Keratinocyte (primary cell): ENCODE data around the gene LMO7. TPM values are rescaled to one million over a fixed set of nuclear protein-coding genes. Genes with fewer than 3 reads are reported as not detected.

ENCODE experiments used
- DNase-seq: peaks from one replicate; pipeline ENCODE4 v3.0.0-alpha.2; 2011; ENCODE audit warnings: low read depth, missing footprints, low spot score
- FAIRE-seq: peaks from 2 replicates; lab custom pipeline; 2011; peaks lifted over from hg19 to GRCh38; lab: Jason Lieb, UNC
- H2AFZ ChIP-seq: 2 replicates; pipeline ENCODE4 v1.6.0; 2012; ENCODE audit warnings: low read length, control low read depth, inconsistent platforms; ENCODE audit not compliant: control insufficient read depth
- H3K27ac ChIP-seq: 2 replicates; pipeline ENCODE4 v1.5.1; 2011; ENCODE audit warnings: low read length; ENCODE audit not compliant: control insufficient read depth, insufficient read depth
- H3K27me3 ChIP-seq: 3 replicates; pipeline ENCODE4 v1.6.0; 2011; ENCODE audit warnings: low read length; ENCODE audit not compliant: control insufficient read depth, insufficient read depth; ENCODE audit errors: extremely low read depth
- H3K36me3 ChIP-seq, 2 experiments: 2 replicates in 1 of 2; 3 replicates in 1 of 2; pipeline ENCODE4 v1.5.1; 2011; ENCODE audit warnings: low read length in 2 of 2, mild to moderate bottlenecking in 1 of 2; ENCODE audit not compliant: control insufficient read depth in 2 of 2, insufficient read depth in 2 of 2; ENCODE audit errors: extremely low read depth in 1 of 2
- H3K4me1 ChIP-seq: 3 replicates; pipeline ENCODE4 v1.5.1; 2011; ENCODE audit warnings: low read length; ENCODE audit not compliant: control insufficient read depth, insufficient read depth; ENCODE audit errors: extremely low read depth
- H3K4me2 ChIP-seq: 3 replicates; pipeline ENCODE4 v1.6.0; 2011; ENCODE audit warnings: low read depth, low read length; ENCODE audit not compliant: control insufficient read depth, insufficient read depth; ENCODE audit errors: extremely low read depth
- H3K4me3 ChIP-seq, 3 experiments: fragments of 200-600 bp in 1 of 3; sonication (generic) in 1 of 3; 2 replicates in 2 of 3; 3 replicates in 1 of 3; pipeline ENCODE4 v1.5.1; 2011 to 2016; ENCODE audit warnings: low read length in 3 of 3, mild to moderate bottlenecking in 3 of 3, control low read depth in 2 of 3, inconsistent platforms in 1 of 3, low read depth in 1 of 3, mixed read lengths in 1 of 3, mixed run types in 1 of 3, moderate library complexity in 1 of 3; ENCODE audit not compliant: control insufficient read depth in 2 of 3, insufficient read depth in 2 of 3; ENCODE audit errors: extremely low read depth in 1 of 3
- H3K79me2 ChIP-seq: 2 replicates; pipeline ENCODE4 v1.6.0; 2012; ENCODE audit warnings: low read length; ENCODE audit not compliant: control insufficient read depth, insufficient read depth
- H3K9ac ChIP-seq: 3 replicates; pipeline ENCODE4 v1.6.0; 2011; ENCODE audit warnings: low read length; ENCODE audit not compliant: control insufficient read depth, insufficient read depth; ENCODE audit errors: extremely low read depth
- H3K9me1 ChIP-seq: 3 replicates; pipeline ENCODE4 v1.6.0; 2011; ENCODE audit warnings: low read length; ENCODE audit not compliant: control insufficient read depth, insufficient read depth; ENCODE audit errors: extremely low read depth
- H3K9me3 ChIP-seq: 2 replicates; pipeline ENCODE4 v1.5.1; 2012; ENCODE audit warnings: low read depth, low read length; ENCODE audit not compliant: control insufficient read depth
- H4K20me1 ChIP-seq: 3 replicates; pipeline ENCODE4 v1.6.0; 2011; ENCODE audit warnings: low read length; ENCODE audit not compliant: control insufficient read depth, insufficient read depth; ENCODE audit errors: extremely low read depth
- EZH2 ChIP-seq: IDR thresholded peaks from one replicate; pipeline ENCODE4 v1.6.1; 2012; ENCODE audit warnings: inconsistent platforms, mild to moderate bottlenecking, low read length, moderate library complexity
- dilution Hi-C: fragments of 300-500 bp; cut with MboI; formaldehyde crosslinking; loops from one replicate; pipeline ENCODE4 v1.7.0; 2020; ENCODE audit warnings: low sequenced_read_pairs; ENCODE audit not compliant: extremely low pct_ligation_motif_present
- polyA plus RNA-seq, 5 experiments: library from polyadenylated mRNA; depleted of rRNA in 3 of 5; stranded (reverse) in 3 of 5; stranded (forward) in 1 of 5; unstranded in 1 of 5; fragments of >200 nt; gene quantifications; 1 replicate in 1 of 5; 2 replicates in 3 of 5; 3 replicates in 1 of 5; pipeline versions ENCODE4 v1.2.1 to v1.2.3, GENCODE V29; 2011 to 2012; ENCODE audit warnings: missing spikeins in 2 of 5, low read depth in 1 of 5, low replicate concordance in 1 of 5
- TF ChIP-seq, protein P1 (sequence below), 3 experiments: IDR thresholded peaks in 1 of 3; conservative IDR thresholded peaks in 1 of 3; optimal IDR thresholded peaks in 1 of 3; 2 replicates in 2 of 3; 3 replicates in 1 of 3; pipeline versions ENCODE3 to v1.5.1; 2011; ENCODE audit warnings: low read length in 3 of 3, mild to moderate bottlenecking in 3 of 3, moderate library complexity in 2 of 3, control low read depth in 1 of 3, inconsistent platforms in 1 of 3; ENCODE audit not compliant: insufficient read depth in 2 of 3; ENCODE audit errors: extremely low read depth in 1 of 3

LMO7 gene
- polyA plus RNA-seq, 1 donor (not counting 4 experiments of a cell fraction or from before 2014, with no cell fraction given) = 8.9 TPM

- Histone ChIP-seq H3K4me1 (no peaks in the 10 kb centered on the region), H3K4me2 (no peak overlapping the region), H3K27me3 (no peaks in the 10 kb centered on the region), H3K9me1 (no peaks in the 10 kb centered on the region), H3K36me3 (no peaks in the 10 kb centered on the region), H3K9me3 (no peaks in the 10 kb centered on the region), H3K9ac (no peak overlapping the region), H3K79me2 (no peaks in the 10 kb centered on the region), H2AFZ (no peak overlapping the region), H3K4me3 (no peak overlapping the region), H4K20me1 (no peaks in the 10 kb centered on the region), H3K27ac (no peak overlapping the region)
- DNase-seq (no peak), FAIRE-seq (no peak)
- dilution Hi-C loops = no loop called here
- TF ChIP-seq, protein P1, sequence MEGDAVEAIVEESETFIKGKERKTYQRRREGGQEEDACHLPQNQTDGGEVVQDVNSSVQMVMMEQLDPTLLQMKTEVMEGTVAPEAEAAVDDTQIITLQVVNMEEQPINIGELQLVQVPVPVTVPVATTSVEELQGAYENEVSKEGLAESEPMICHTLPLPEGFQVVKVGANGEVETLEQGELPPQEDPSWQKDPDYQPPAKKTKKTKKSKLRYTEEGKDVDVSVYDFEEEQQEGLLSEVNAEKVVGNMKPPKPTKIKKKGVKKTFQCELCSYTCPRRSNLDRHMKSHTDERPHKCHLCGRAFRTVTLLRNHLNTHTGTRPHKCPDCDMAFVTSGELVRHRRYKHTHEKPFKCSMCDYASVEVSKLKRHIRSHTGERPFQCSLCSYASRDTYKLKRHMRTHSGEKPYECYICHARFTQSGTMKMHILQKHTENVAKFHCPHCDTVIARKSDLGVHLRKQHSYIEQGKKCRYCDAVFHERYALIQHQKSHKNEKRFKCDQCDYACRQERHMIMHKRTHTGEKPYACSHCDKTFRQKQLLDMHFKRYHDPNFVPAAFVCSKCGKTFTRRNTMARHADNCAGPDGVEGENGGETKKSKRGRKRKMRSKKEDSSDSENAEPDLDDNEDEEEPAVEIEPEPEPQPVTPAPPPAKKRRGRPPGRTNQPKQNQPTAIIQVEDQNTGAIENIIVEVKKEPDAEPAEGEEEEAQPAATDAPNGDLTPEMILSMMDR (optimal IDR thresholded peaks at IDR 0.05 in 1 of 3, IDR thresholded peaks at IDR 0.05 in 1 of 3, conservative IDR thresholded peaks at IDR 0.05 in 1 of 3; ENCODE audit: extremely low read depth in 1 of 3, insufficient read depth in 2 of 3, low read length in 3 of 3) = no peak
- TF ChIP-seq EZH2 = no peak
Observed at GRCh38 chr13:75811361-75811760, 175.2 kb downstream of the LMO7 start.

- H3K9me3 ChIP-seq = no peaks in the 10 kb centered on the region
- H2AFZ ChIP-seq = no peak overlapping the region
- no peak overlapping the region for H3K27ac ChIP-seq
- TF ChIP-seq, protein P1 (optimal IDR thresholded peaks at IDR 0.05 in 1 of 3, IDR thresholded peaks at IDR 0.05 in 1 of 3, conservative IDR thresholded peaks at IDR 0.05 in 1 of 3; ENCODE audit: extremely low read depth in 1 of 3, insufficient read depth in 2 of 3, low read length in 3 of 3) = no peak
- no peak for TF ChIP-seq EZH2
- H3K4me3 ChIP-seq = no peak overlapping the region
- H3K9ac ChIP-seq = no peak overlapping the region
- no peaks in the 10 kb centered on the region for H3K4me1 ChIP-seq
- no peak overlapping the region for H3K4me2 ChIP-seq
- dilution Hi-C loops = no loop called here
- no peaks in the 10 kb centered on the region for H3K9me1 ChIP-seq
- DNase-seq = no peak
- H3K36me3 ChIP-seq = no peaks in the 10 kb centered on the region
- no peak for FAIRE-seq
- no peaks in the 10 kb centered on the region for H3K79me2 ChIP-seq
- H4K20me1 ChIP-seq = no peaks in the 10 kb centered on the region
- H3K27me3 ChIP-seq = no peaks in the 10 kb centered on the region
Observed at GRCh38 chr13:75811841-75812240, 175.7 kb downstream of the LMO7 start.
